Fibroblast of pulmonary artery (primary cell): ENCODE measurements around the gene RABGAP1L.
A peak's percentile ranks its signal among the peaks of the same experiment; 100 is the strongest.
"Not testable (repeated sequence)": the region's sequence is repeated elsewhere in the genome, so short reads cannot be mapped to it uniquely, and the experiment has no call there.

Experiments used
- DNase-seq: peaks from one replicate; pipeline ENCODE4 v3.0.0-alpha.2; 2010; ENCODE audit warnings: low read depth
- H3K4me3 ChIP-seq: replicated peaks from 2 replicates; pipeline ENCODE4 v1.5.1; 2011; ENCODE audit warnings: low read depth, mild to moderate bottlenecking, control low read depth, low read length, moderate library complexity
- CTCF ChIP-seq: IDR thresholded peaks from 2 replicates; pipeline ENCODE4 v1.5.1; 2011; ENCODE audit warnings: mild to moderate bottlenecking, control low read depth, low read length, inconsistent platforms; ENCODE audit errors: missing control alignments

Gene RABGAP1L

GRCh38 chr1:174398246-174398645 is 238.9 kb downstream of the RABGAP1L start:
- peak; percentile 37 for DNase-seq
- no peak overlapping the region for H3K4me3 ChIP-seq
- TF ChIP-seq CTCF: no peak

GRCh38 chr1:174399211-174399610 is 239.9 kb downstream of the RABGAP1L start:
- no peak overlapping the region for H3K4me3 ChIP-seq
- TF ChIP-seq CTCF: no peak
- DNase-seq: no peak

- DNase-seq: no peak
- TF ChIP-seq CTCF: no peak
- no peak overlapping the region for H3K4me3 ChIP-seq
These were observed 241.8 kb downstream of the RABGAP1L start for GRCh38 chr1:174401075-174401474.

- TF ChIP-seq CTCF: no peak
These were observed 245.9 kb downstream of the RABGAP1L start for GRCh38 chr1:174405219-174405618.

GRCh38 chr1:174406421-174406820 is 247.1 kb downstream of the RABGAP1L start:
- DNase-seq: no peak
- TF ChIP-seq CTCF: no peak
- no peak overlapping the region for H3K4me3 ChIP-seq

More at GRCh38 chr1:174405219-174405618, 245.9 kb downstream of the RABGAP1L start:
- no peak overlapping the region for H3K4me3 ChIP-seq
- no peak for DNase-seq

GRCh38 chr1:174407665-174408064 is 248.3 kb downstream of the RABGAP1L start:
- H3K4me3 ChIP-seq: no peak overlapping the region
- no peak for DNase-seq
- no peak for TF ChIP-seq CTCF

- TF ChIP-seq CTCF: no peak
- H3K4me3 ChIP-seq: no peak overlapping the region
- no peak for DNase-seq
These were observed 248.8 kb downstream of the RABGAP1L start for GRCh38 chr1:174408146-174408545.

GRCh38 chr1:174409801-174410200 is 250.5 kb downstream of the RABGAP1L start:
- DNase-seq, H3K4me3 ChIP-seq: not testable (repeated sequence)
